ENCODE measurements around the gene ERF.

ERF gene

GRCh38 chr19:42201489-42202289 lies 53.2 kb downstream of the ERF start:
- no peak for TF ChIP-seq REST (IDR thresholded peaks at IDR 0.05; ENCODE audit: insufficient read depth in 1 of 2, low read depth in 2 of 2, low read length in 2 of 2)
- TF ChIP-seq TAF1 (IDR thresholded peaks at IDR 0.05; ENCODE audit: borderline replicate concordance, insufficient read depth, low read length) = no peak

- TF ChIP-seq REST (IDR thresholded peaks at IDR 0.05; ENCODE audit: insufficient read depth in 1 of 2, low read depth in 2 of 2, low read length in 2 of 2) (no peak), FOXP2 (optimal IDR thresholded peaks at IDR 0.05; ENCODE audit: borderline replicate concordance, extremely low read depth, extremely low read length, insufficient read depth) (no peak), SIN3A (IDR thresholded peaks at IDR 0.05; ENCODE audit: borderline replicate concordance, insufficient read depth, low read length) (no peak), TAF1 (IDR thresholded peaks at IDR 0.05; ENCODE audit: borderline replicate concordance, insufficient read depth, low read length) (no peak), POLR2AphosphoS5 (IDR thresholded peaks at IDR 0.05; ENCODE audit: low read depth, low read length) (no peak)
Measured at GRCh38 chr19:42200116-42200715, 54.7 kb downstream of the ERF start.

GRCh38 chr19:42199440-42200115 lies 55.4 kb downstream of the ERF start:
- TF ChIP-seq POLR2AphosphoS5 (IDR thresholded peaks at IDR 0.05; ENCODE audit: low read depth, low read length) (no peak), FOXP2 (optimal IDR thresholded peaks at IDR 0.05; ENCODE audit: borderline replicate concordance, extremely low read depth, extremely low read length, insufficient read depth) (no peak), REST (IDR thresholded peaks at IDR 0.05; ENCODE audit: insufficient read depth in 1 of 2, low read depth in 2 of 2, low read length in 2 of 2) (no peak), SIN3A (IDR thresholded peaks at IDR 0.05; ENCODE audit: borderline replicate concordance, insufficient read depth, low read length) (no peak), TAF1 (IDR thresholded peaks at IDR 0.05; ENCODE audit: borderline replicate concordance, insufficient read depth, low read length) (no peak)

- TF ChIP-seq TAF1 (IDR thresholded peaks at IDR 0.05; ENCODE audit: borderline replicate concordance, insufficient read depth, low read length) = no peak
- no peak for TF ChIP-seq FOXP2 (optimal IDR thresholded peaks at IDR 0.05; ENCODE audit: borderline replicate concordance, extremely low read depth, extremely low read length, insufficient read depth)
- no peak for TF ChIP-seq SIN3A (IDR thresholded peaks at IDR 0.05; ENCODE audit: borderline replicate concordance, insufficient read depth, low read length)
- TF ChIP-seq POLR2AphosphoS5 (IDR thresholded peaks at IDR 0.05; ENCODE audit: low read depth, low read length) = no peak
- no peak for TF ChIP-seq REST (IDR thresholded peaks at IDR 0.05; ENCODE audit: insufficient read depth in 1 of 2, low read depth in 2 of 2, low read length in 2 of 2)
Measured at GRCh38 chr19:42198676-42199439, 56.1 kb downstream of the ERF start.

Measured in PFSK-1 (cell line).